Activated CD4-positive, alpha-beta T cell treated with anti-CD3 and anti-CD28 coated beads for 36 hours (primary cell): ENCODE results near the gene MMP24. TPM values are rescaled to one million over a fixed set of nuclear protein-coding genes. Genes with fewer than 3 reads are reported as not detected.
A peak's percentile ranks its signal among the peaks of the same experiment; 100 is the strongest.
"Not testable (repeated sequence)": the region's sequence is repeated elsewhere in the genome, so short reads cannot be mapped to it uniquely, and the experiment has no call there.

Experiments
- ATAC-seq: fragments of 200-7000 bp; cut with Tn5 transposase; one replicate; pipeline ENCODE4 v1.10.0; 2021; ENCODE audit warnings: mild to moderate bottlenecking, moderate library complexity
- CTCF ChIA-PET: fragments of 350-600 bp; sonication (Branson Sonifier 250); formaldehyde crosslinking; loops from one replicate; lab custom pipeline; 2021; ENCODE audit warnings: antibody characterized with exemption; lab: Charles Lee
- POLR2A ChIA-PET: fragments of 350-600 bp; sonication (Branson Sonifier 250); formaldehyde crosslinking; loops from one replicate; lab custom pipeline; 2021; ENCODE audit warnings: antibody characterized with exemption, inconsistent platforms; lab: Charles Lee
- DNase-seq: peaks from one replicate; pipeline ENCODE4 v3.0.0-alpha.2; 2020
- H3K27ac Mint-ChIP-seq: one replicate; pipeline ENCODE4 v1.8.0; 2021; ENCODE audit warnings: mixed read lengths
- H3K27me3 Mint-ChIP-seq: one replicate; pipeline ENCODE4 v1.8.0; 2021; ENCODE audit warnings: mixed read lengths
- H3K36me3 Mint-ChIP-seq: one replicate; pipeline ENCODE4 v1.8.0; 2021; ENCODE audit warnings: low read depth, mixed read lengths
- H3K4me1 Mint-ChIP-seq: one replicate; pipeline ENCODE4 v1.8.0; 2021; ENCODE audit warnings: mixed read lengths
- H3K4me3 Mint-ChIP-seq: one replicate; pipeline ENCODE4 v1.8.0; 2021; ENCODE audit warnings: mild to moderate bottlenecking, moderate library complexity, mixed read lengths
- H3K9me3 Mint-ChIP-seq: one replicate; pipeline ENCODE4 v1.8.0; 2021; ENCODE audit warnings: low read depth, mixed read lengths
- intact Hi-C, 2 experiments: fragments of 100-400 bp; cut with DNase I in 1 of 2; cut with micrococcal nuclease in 1 of 2; formaldehyde crosslinking; loops; one replicate each; pipeline versions ENCODE4 v1.14.2 to v1.15.1; 2022 to 2024; cut with DNase I, micrococcal nuclease
- total RNA-seq, 2 experiments: library from RNA; stranded (reverse); gene quantifications; one replicate each; pipeline ENCODE4 v1.2.3, GENCODE V29; 2021

MMP24 gene
- total RNA-seq, 2 experiments from 2014 or later = not detected

- intact Hi-C loops = no loop called here
- DNase-seq (no peak), ATAC-seq (no peak)
- CTCF ChIA-PET = interaction anchor here (0.5 to 0.7 kb wide), 2 partner anchors 414 to 991 kb away, joined by 3 to 4 read pairs; no protein-coding TSS in a partner anchor
- Mint-ChIP-seq H3K9me3 (no peaks in the 10 kb centered on the region), H3K4me1 (peaks cover 5% of the 10 kb centered on the region), H3K27ac (no peak overlapping the region), H3K36me3 (no peaks in the 10 kb centered on the region), H3K27me3 (no peaks in the 10 kb centered on the region), H3K4me3 (no peak overlapping the region)
- POLR2A ChIA-PET = no interaction called here
Measured at GRCh38 chr20:35246723-35247122, 20.2 kb downstream of the MMP24 start.

GRCh38 chr20:35248641-35249475, 22.4 kb downstream of the MMP24 start:
- CTCF ChIA-PET = interaction anchor here (1.7 kb wide), 1 partner anchor 20 kb away, joined by 5 read pairs; no protein-coding TSS in a partner anchor

DNA sequence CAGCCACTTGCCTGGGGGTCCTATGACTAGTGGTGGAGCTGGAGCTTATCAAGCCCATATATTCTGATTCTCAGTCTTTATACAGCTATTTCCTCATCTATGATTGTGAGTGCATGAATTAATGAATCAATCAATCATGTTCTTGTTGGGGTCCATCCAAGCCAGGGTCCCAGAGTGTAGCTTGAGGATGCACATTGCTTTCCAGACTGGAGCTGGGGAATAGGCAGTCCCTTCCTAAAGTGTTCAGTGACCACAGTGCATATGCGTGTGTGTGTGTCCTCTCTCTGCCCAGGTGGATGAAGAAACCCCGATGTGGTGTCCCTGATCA, 25.1 kb downstream of the MMP24 start:
- ATAC-seq = no peak
- no peak overlapping the region for H3K4me3 Mint-ChIP-seq
- peaks cover 13% of the 10 kb centered on the region for H3K4me1 Mint-ChIP-seq
- ChIA-PET CTCF (interaction anchor here (0.6 to 0.9 kb wide), 2 partner anchors 42 to 714 kb away, joined by 3 read pairs; no protein-coding TSS in a partner anchor), POLR2A (interaction anchor here (0.7 kb wide), 1 partner anchor 46 kb away, joined by 3 read pairs; no protein-coding TSS in a partner anchor)
- no peaks in the 10 kb centered on the region for H3K9me3 Mint-ChIP-seq
- H3K36me3 Mint-ChIP-seq = no peaks in the 10 kb centered on the region
- H3K27me3 Mint-ChIP-seq = no peaks in the 10 kb centered on the region
- DNase-seq = no peak
- intact Hi-C loops = no loop called here
- peak overlapping the region; percentile 75 for H3K27ac Mint-ChIP-seq

More at GRCh38 chr20:35248641-35249475, 22.4 kb downstream of the MMP24 start:
- no peak for DNase-seq
- intact Hi-C loops = no loop called here
- no peak overlapping the region for H3K27ac Mint-ChIP-seq
- POLR2A ChIA-PET = no interaction called here
- ATAC-seq = no peak
- H3K4me3 Mint-ChIP-seq = no peak overlapping the region
- no peaks in the 10 kb centered on the region for H3K36me3 Mint-ChIP-seq
- no peaks in the 10 kb centered on the region for H3K27me3 Mint-ChIP-seq
- no peaks in the 10 kb centered on the region for H3K9me3 Mint-ChIP-seq
- H3K4me1 Mint-ChIP-seq = peaks cover 13% of the 10 kb centered on the region

GRCh38 chr20:35252037-35252461, 25.6 kb downstream of the MMP24 start:
- ATAC-seq = peak; percentile 95
- peaks cover 13% of the 10 kb centered on the region for H3K4me1 Mint-ChIP-seq
- intact Hi-C loops = no loop called here
- no peak overlapping the region for H3K4me3 Mint-ChIP-seq
- ChIA-PET POLR2A (no interaction called here), CTCF (interaction anchor here (0.6 to 0.9 kb wide), 3 partner anchors 42 to 715 kb away, joined by 3 read pairs; no protein-coding TSS in a partner anchor)
- peak overlapping the region; percentile 75 for H3K27ac Mint-ChIP-seq
- no peaks in the 10 kb centered on the region for H3K36me3 Mint-ChIP-seq
- no peaks in the 10 kb centered on the region for H3K9me3 Mint-ChIP-seq
- peak; percentile 27 for DNase-seq
- H3K27me3 Mint-ChIP-seq = no peaks in the 10 kb centered on the region

GRCh38 chr20:35252598-35252997, 26.1 kb downstream of the MMP24 start:
- H3K4me3 Mint-ChIP-seq, intact Hi-C loops: not testable (repeated sequence)

GRCh38 chr20:35253010-35253409, 26.5 kb downstream of the MMP24 start:
- Mint-ChIP-seq H3K4me3 (no peak overlapping the region), H3K36me3 (no peaks in the 10 kb centered on the region), H3K27me3 (no peaks in the 10 kb centered on the region), H3K4me1 (peaks cover 13% of the 10 kb centered on the region), H3K9me3 (no peaks in the 10 kb centered on the region), H3K27ac (no peak overlapping the region)
- POLR2A ChIA-PET = no interaction called here
- no peak for DNase-seq
- CTCF ChIA-PET = no interaction called here
- intact Hi-C loops = no loop called here
- no peak for ATAC-seq

More at GRCh38 chr20:35252598-35252997, 26.1 kb downstream of the MMP24 start:
- H3K27me3 Mint-ChIP-seq, ATAC-seq, DNase-seq, H3K36me3 Mint-ChIP-seq, POLR2A ChIA-PET, H3K9me3 Mint-ChIP-seq: not testable (repeated sequence)
- CTCF ChIA-PET = interaction anchor here (0.9 kb wide), 1 partner anchor 251 kb away, joined by 3 read pairs; no protein-coding TSS in a partner anchor
- peaks cover 13% of the 10 kb centered on the region for H3K4me1 Mint-ChIP-seq
- H3K27ac Mint-ChIP-seq = peak overlapping the region; percentile 75

DNA sequence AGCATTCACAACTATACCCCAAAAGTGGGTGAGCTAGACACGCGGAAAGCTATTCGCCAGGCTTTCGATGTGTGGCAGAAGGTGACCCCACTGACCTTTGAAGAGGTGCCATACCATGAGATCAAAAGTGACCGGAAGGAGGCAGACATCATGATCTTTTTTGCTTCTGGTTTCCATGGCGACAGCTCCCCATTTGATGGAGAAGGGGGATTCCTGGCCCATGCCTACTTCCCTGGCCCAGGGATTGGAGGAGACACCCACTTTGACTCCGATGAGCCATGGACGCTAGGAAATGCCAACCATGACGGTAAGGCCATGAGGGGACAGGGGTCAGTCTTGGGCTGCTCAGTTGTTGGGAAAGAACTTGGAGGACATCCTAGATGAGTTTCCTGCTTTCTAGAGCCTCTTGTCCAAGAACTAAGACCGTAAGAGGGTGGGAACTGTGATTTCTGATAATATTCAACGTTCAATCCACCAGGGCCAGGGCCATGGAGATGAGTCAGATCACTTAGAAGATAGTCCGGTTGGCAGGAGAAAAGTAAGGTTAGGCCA, 28.0 kb downstream of the MMP24 start:
- Mint-ChIP-seq H3K36me3 (no peaks in the 10 kb centered on the region), H3K27me3 (no peaks in the 10 kb centered on the region), H3K9me3 (no peaks in the 10 kb centered on the region), H3K27ac (no peak overlapping the region), H3K4me1 (peaks cover 13% of the 10 kb centered on the region), H3K4me3 (no peak overlapping the region)
- CTCF ChIA-PET = no interaction called here
- DNase-seq (no peak), ATAC-seq (no peak)
- POLR2A ChIA-PET = no interaction called here
- intact Hi-C loops = no loop called here

DNA sequence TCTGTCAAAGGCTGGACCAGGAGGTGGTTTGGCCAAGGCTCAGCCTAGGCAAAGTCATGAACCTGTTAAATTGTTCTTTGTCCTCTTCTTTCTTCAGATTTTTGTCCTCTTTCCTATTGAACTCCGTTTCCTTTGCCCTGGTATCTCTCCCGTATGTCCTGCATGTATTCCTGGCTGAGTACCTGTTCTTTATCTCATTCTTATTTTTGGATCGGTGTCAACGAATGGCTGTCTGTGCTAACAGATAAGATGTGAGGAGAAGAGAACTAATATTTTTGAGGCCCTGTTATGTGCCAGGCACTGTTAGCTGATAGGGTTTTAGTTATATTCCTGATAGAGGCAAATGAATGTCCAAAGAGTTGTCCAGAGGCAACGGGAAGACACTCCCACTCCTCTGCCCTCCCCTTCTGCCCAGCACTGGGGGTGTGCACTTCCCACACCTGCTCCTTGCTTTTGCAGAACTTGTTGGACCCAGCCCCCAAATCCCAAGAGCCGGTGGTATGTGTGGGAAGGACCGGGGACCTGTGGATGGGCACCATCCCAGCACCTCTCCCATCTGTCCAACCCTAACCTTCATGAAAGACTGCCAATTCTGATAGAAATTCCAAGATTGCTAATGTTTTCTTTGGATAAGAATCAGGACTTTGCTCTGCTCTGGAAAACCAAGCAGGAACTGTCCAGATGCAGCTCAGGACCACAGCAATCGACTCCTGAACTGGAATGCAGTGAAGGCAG, 30.9 kb downstream of the MMP24 start:
- intact Hi-C loops = no loop called here
- Mint-ChIP-seq H3K4me3 (no peak overlapping the region), H3K27ac (no peak overlapping the region), H3K9me3 (no peaks in the 10 kb centered on the region), H3K4me1 (peaks cover 3% of the 10 kb centered on the region), H3K27me3 (no peaks in the 10 kb centered on the region), H3K36me3 (no peaks in the 10 kb centered on the region)
- ATAC-seq = no peak
- DNase-seq = no peak
- CTCF ChIA-PET = interaction anchor here (0.7 to 0.9 kb wide), 2 partner anchors 10 to 81 kb away, joined by 3 read pairs; no protein-coding TSS in a partner anchor
- POLR2A ChIA-PET = no interaction called here

- CTCF ChIA-PET = no interaction called here
- H3K27ac Mint-ChIP-seq = no peak overlapping the region
- peaks cover 2% of the 10 kb centered on the region for H3K36me3 Mint-ChIP-seq
- DNase-seq (no peak), ATAC-seq (no peak)
- H3K9me3 Mint-ChIP-seq = no peaks in the 10 kb centered on the region
- no peaks in the 10 kb centered on the region for H3K4me1 Mint-ChIP-seq
- H3K4me3 Mint-ChIP-seq = no peak overlapping the region
- intact Hi-C loops = no loop called here
- POLR2A ChIA-PET = no interaction called here
- no peaks in the 10 kb centered on the region for H3K27me3 Mint-ChIP-seq
Measured at GRCh38 chr20:35260426-35260825, 33.9 kb downstream of the MMP24 start.

- H3K4me1 Mint-ChIP-seq, CTCF ChIA-PET, H3K9me3 Mint-ChIP-seq, H3K4me3 Mint-ChIP-seq, H3K27me3 Mint-ChIP-seq, DNase-seq, H3K36me3 Mint-ChIP-seq, POLR2A ChIA-PET, ATAC-seq, H3K27ac Mint-ChIP-seq, intact Hi-C loops: not testable (repeated sequence)
Measured at GRCh38 chr20:35262321-35262720, 35.8 kb downstream of the MMP24 start.
